AML-193 (cell line): ENCODE measurements around the gene C4orf46.

Source experiments
- DNase-seq, 2 experiments: peaks; one replicate each; lab custom pipeline; 2025; lab: John Stamatoyannopoulos, UW

Gene C4orf46

GRCh38 chr4:158652920-158653319, 18.8 kb downstream of the C4orf46 start:
- no peak for DNase-seq

GRCh38 chr4:158649111-158649680, 22.5 kb downstream of the C4orf46 start:
- no peak for DNase-seq

GRCh38 chr4:158644760-158645159, 26.9 kb downstream of the C4orf46 start:
- DNase-seq, result no peak

GRCh38 chr4:158644356-158644755, 27.3 kb downstream of the C4orf46 start:
- no peak for DNase-seq

- no peak for DNase-seq
Observed at GRCh38 chr4:158636619-158637018, 35.1 kb downstream of the C4orf46 start.

- DNase-seq, result no peak
Observed at GRCh38 chr4:158630893-158631292, 40.8 kb downstream of the C4orf46 start.

- DNase-seq, result no peak
Observed at GRCh38 chr4:158625544-158625943, 46.1 kb downstream of the C4orf46 start.

- peak; percentile 44 to 64 for DNase-seq
Observed at GRCh38 chr4:158624889-158625478, 46.7 kb downstream of the C4orf46 start.

- no peak for DNase-seq
Observed at GRCh38 chr4:158622251-158622650, 49.4 kb downstream of the C4orf46 start.

GRCh38 chr4:158621729-158622128, 50.0 kb downstream of the C4orf46 start:
- DNase-seq, result no peak

- no peak for DNase-seq
Observed at GRCh38 chr4:158617956-158618355, 53.7 kb downstream of the C4orf46 start.
